LNCaP clone FGC (cell line): ENCODE results near the gene NDRG2.
"Not testable (repeated sequence)": the region's sequence is repeated elsewhere in the genome, so short reads cannot be mapped to it uniquely, and the experiment has no call there.

Experiments
- DNase-seq: peaks from one replicate; pipeline ENCODE4 v3.0.0-alpha.2; 2011; ENCODE audit warnings: low read depth
- H3K4me3 ChIP-seq: 2 replicates; pipeline ENCODE4 v1.5.1; 2011; ENCODE audit warnings: mild to moderate bottlenecking, low read depth, low read length, control low read depth
- CTCF ChIP-seq: IDR thresholded peaks from 2 replicates; pipeline ENCODE4 v1.5.1; 2012; ENCODE audit warnings: mild to moderate bottlenecking; ENCODE audit not compliant: control insufficient read depth, insufficient read depth; ENCODE audit errors: extremely low read depth

Gene NDRG2

GRCh38 chr14:21018286-21018685, 6.6 kb downstream of the NDRG2 start:
- H3K4me3 ChIP-seq, result no peak overlapping the region
- no peak for TF ChIP-seq CTCF
- no peak for DNase-seq

- no peak for DNase-seq
- TF ChIP-seq CTCF, result no peak
- no peak overlapping the region for H3K4me3 ChIP-seq
Measured at GRCh38 chr14:21017528-21018245, 7.2 kb downstream of the NDRG2 start.

- H3K4me3 ChIP-seq, result no peak overlapping the region
- DNase-seq, result no peak
- TF ChIP-seq CTCF, result no peak
Measured at GRCh38 chr14:21016413-21017190, 8.3 kb downstream of the NDRG2 start.

DNA sequence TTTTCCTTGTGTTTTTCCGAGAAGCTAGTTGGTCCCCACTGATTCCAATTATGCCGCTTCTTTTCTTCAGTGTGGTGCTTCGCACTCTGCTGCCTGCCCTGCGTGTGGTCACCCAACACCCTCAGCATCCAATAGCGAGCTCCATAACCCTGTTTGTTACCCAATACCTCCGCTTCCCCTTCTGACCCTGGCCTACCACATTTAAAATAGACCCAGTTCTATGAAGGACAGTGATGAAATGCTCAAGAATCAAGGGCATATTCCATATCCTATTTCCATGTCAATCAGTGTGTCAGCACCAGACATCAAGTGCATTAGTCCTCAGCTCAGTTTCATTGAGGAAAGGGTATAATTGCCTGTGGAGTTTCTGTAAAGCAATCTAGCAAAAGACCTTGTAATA, 9.5 kb downstream of the NDRG2 start:
- H3K4me3 ChIP-seq, result no peak overlapping the region
- no peak for TF ChIP-seq CTCF
- DNase-seq, result no peak

DNA sequence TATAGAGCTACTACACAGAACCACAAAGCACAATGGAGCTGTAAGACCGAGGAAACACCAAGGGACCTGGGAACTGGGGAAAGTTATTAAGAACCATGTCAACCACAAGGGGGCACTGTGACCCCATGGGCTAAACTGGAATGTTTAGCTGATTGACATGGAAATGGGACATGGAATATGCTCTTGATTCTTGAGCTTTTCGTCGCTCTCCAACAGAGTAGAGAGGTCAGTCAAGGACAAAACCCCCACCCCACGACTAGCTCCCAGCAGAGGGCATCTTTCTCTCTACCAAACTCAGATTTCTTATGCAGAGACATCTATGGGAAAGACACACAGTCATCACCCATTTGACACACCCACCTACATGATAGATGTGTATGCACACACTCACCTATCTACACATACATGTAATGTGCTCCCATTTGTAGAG, 10.1 kb downstream of the NDRG2 start:
- DNase-seq, result peak; percentile 62
- TF ChIP-seq CTCF, result peak; percentile 89
- H3K4me3 ChIP-seq, result no peak overlapping the region

DNA sequence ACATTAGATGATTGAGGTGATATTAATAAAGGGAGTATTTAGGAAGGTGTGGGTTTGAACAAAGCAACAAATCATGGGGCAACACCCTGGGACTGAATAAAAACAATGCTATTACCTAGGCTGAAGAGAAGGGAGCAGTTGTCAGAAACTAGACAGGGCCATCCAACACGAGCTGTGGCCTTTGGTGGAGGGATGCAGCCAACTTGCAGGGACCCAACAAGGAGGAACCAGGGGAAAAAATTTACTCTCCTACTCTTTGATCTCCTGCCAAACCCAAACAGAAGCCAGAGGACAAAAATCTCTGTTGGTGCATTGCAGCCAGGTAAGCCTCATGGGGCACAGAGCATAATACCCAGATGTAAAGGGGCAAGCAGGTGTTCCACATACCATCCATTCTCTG, 13.7 kb downstream of the NDRG2 start:
- TF ChIP-seq CTCF, result no peak
- no peak overlapping the region for H3K4me3 ChIP-seq
- no peak for DNase-seq

DNA sequence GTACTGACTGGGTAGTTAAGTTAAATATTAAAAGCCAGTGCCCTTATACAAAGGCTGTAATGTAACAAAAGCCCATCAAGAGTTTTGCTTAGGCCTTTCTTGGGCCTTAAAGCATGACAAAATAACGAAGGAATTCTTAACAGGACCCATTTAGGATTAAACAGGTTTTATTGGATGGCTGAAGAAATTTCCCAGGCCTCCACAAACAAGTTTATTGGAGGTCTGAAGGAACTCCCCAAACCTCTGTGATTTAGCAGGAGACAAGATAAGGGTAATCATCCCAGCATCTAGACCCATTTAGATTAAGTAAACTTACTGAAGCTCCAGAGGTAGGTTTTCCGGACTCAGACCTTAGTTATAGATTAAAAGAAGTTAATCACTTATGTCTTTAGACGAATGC, 15.1 kb downstream of the NDRG2 start:
- not testable (repeated sequence) for DNase-seq, H3K4me3 ChIP-seq
